ENCODE measurements around the gene SLCO2A1. TPM values are rescaled to one million over a fixed set of nuclear protein-coding genes. Genes with fewer than 3 reads are reported as not detected.

Gene SLCO2A1
- 5.6 and 11.5 TPM in 2 replicates for total RNA-seq

DNA sequence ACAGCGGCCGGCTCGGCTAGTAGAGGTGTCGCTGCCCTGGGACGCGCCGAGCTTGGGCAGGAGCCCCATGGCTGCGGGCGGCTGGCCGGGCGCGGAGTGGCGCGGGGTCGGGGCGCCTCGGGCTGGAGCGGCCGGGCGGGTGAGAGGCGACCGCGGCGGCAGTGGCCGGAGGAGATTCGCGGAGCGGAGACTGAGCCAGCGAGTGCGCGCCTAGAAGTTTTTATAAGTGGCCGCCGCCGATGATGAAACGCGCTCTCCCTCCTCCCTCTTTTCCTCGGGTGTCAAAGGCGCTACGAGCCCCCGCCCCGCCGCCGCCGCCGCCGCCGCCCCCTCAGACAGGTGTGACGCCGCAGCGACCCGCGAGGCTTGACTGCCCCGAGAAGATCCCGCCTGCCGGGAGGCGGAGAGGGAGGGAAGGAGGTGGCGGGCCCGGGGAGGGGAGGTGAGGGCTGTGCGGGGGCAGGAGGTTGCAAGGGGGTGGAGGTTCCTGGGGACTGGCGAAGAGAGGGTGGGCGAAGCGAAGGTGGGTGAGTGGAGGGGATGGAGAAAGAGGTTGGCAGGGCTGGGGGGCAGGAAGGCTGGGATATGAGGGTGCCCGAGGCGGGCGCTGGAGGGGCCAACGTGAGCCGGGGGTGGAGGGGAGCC, at the start of gene SLCO2A1:
TSS of gene SLCO2A1 (minus strand) at position 192 of the 645 bp plus-strand sequence. CDS start at position 69, 123 bp downstream.

DNA sequence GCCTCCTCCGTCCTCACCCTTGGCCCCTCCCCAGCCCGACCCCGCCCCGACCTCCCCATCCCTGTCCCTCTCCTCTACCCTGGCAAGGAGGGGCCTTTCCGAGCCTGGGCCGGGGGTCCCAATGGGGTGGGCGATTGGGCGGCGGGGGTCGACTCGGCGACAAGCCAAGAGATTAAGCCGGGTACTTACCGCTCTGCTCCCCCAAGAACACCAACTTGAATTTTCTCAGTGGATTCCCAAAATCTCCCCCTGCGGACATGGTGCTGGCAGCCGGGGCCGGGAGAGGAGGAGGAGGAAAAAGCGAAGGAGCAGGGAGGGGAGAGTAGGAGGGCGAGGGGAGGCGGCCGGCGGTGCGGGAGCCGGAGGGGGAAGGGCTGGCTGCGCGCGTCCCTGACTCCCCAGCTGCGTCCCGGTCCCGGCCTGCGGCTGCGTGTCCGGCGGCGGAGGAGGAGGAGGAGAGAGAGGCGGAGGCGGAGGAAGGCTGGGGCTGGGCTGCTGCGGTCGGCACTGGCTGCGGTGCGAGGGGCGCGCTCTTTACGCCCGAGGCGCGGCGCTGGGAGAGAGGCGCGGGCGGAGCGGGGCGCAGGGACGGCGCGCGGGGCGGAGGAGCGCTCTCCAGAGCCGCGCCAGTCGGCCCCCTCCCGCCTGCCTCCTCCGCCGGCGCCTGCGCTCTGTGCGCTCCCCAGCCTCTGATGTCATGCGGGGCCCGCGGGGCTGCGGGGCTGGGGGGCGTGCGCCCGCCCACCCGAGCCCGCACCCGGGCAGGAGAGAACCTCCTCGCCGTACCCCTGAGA, 134.3 kb downstream of the SLCO2A1 start, which contains the start of gene RAB6B:
TSS of gene RAB6B (minus strand) at position 675 of the 794 bp plus-strand sequence. CDS start at position 259, 416 bp downstream.

Other genes with a start within 250 kb of the SLCO2A1 start
- gene SRPRB, start 224.1 kb downstream of the SLCO2A1 start, total RNA-seq, result 47.5 and 47.8 TPM in 2 replicates
- 1.1 and 1.2 TPM in 2 replicates for gene RAB6B, start 134.0 kb downstream of the SLCO2A1 start, total RNA-seq
- 42.4 and 47.0 TPM in 2 replicates for gene RYK, start 220.9 kb upstream of the SLCO2A1 start, total RNA-seq